Uterus (tissue), 4 donors: ENCODE results near the gene SLC13A3. TPM values are rescaled to one million over a fixed set of nuclear protein-coding genes. Genes with fewer than 3 reads are reported as not detected.

Experiments
- DNase-seq, 2 donors: peaks; one replicate each; pipeline ENCODE4 v3.0.0-alpha.2; 2019 to 2020
- H3K27ac ChIP-seq, 2 donors: fragments of 200-600 bp; sonication (generic); 1 replicate in 1 of 2; 2 replicates in 1 of 2; pipeline ENCODE4 v1.5.1; 2016 to 2018
- H3K27me3 ChIP-seq, 2 donors: fragments of 200-600 bp; sonication (generic); one replicate each; pipeline ENCODE4 v1.5.1; 2018 to 2019; ENCODE audit warnings: control low read depth in 1 of 2
- H3K36me3 ChIP-seq, 2 donors: fragments of 200-600 bp; sonication (generic); one replicate each; pipeline ENCODE4 v1.5.1; 2019; ENCODE audit warnings: control low read depth in 1 of 2
- H3K4me1 ChIP-seq, 2 donors: fragments of 200-600 bp; sonication (generic); one replicate each; pipeline ENCODE4 v1.5.1; 2018 to 2019; ENCODE audit warnings: control low read depth in 1 of 2
- H3K4me3 ChIP-seq, 2 donors: fragments of 200-600 bp; sonication (generic); 1 replicate in 1 of 2; 2 replicates in 1 of 2; pipeline ENCODE4 v1.5.1; 2018 to 2019; ENCODE audit warnings: mild to moderate bottlenecking in 1 of 2
- H3K9me3 ChIP-seq, 2 donors: fragments of 200-600 bp; sonication (generic); one replicate each; pipeline ENCODE4 v1.5.1; 2019; ENCODE audit warnings: control low read depth in 1 of 2
- CTCF ChIP-seq, 4 experiments: fragments of 200-600 bp in 2 of 4; fragments of 450-650 bp in 2 of 4; sonication (generic) in 2 of 4; IDR thresholded peaks; one replicate each; pipeline ENCODE4 v1.5.1; 2016 to 2019; ENCODE audit warnings: antibody characterized with exemption in 4 of 4, mild to moderate bottlenecking in 2 of 4, moderate library complexity in 1 of 4
- POLR2A ChIP-seq, 2 donors: fragments of 450-650 bp; IDR thresholded peaks; one replicate each; pipeline ENCODE4 v1.6.1; 2016; ENCODE audit warnings: antibody characterized with exemption in 2 of 2, mild to moderate bottlenecking in 1 of 2, moderate library complexity in 1 of 2
- intact Hi-C: fragments of 100-400 bp; cut with DNase I; formaldehyde crosslinking; loops from one replicate; pipeline ENCODE4 v1.15.1; 2023; ENCODE audit warnings: low total_unique reads
- total RNA-seq, 4 donors: library from RNA; depleted of rRNA in 3 of 4; stranded (reverse); fragments of >200 nt in 3 of 4; gene quantifications; one replicate each; pipeline versions ENCODE4 v1.1.0 to v1.2.4, GENCODE V29; 2014 to 2023
- donor health status: DM: yes; HTN: yes; CAD: no.

The SLC13A3 gene
- total RNA-seq, 4 donors from 2014 or later: under 0.01 to 4.2 (median 4.2) TPM; not detected in 1

GRCh38 chr20:46696791-46697279, 45.6 kb upstream of the SLC13A3 start:
- DNase-seq: no peak

GRCh38 chr20:46695892-46696291, 44.6 kb upstream of the SLC13A3 start:
- no peak for DNase-seq
- Histone ChIP-seq H3K36me3 (no peaks in the 10 kb centered on the region), H3K27ac (no peak overlapping the region), H3K9me3 (no peaks in the 10 kb centered on the region), H3K4me1 (no peaks in the 10 kb centered on the region), H3K4me3 (no peak overlapping the region), H3K27me3 (no peaks in the 10 kb centered on the region)
- TF ChIP-seq POLR2A (IDR thresholded peaks at IDR 0.05): no peak
- no peak for TF ChIP-seq CTCF (IDR thresholded peaks at IDR 0.05)
- intact Hi-C loops: no loop called here

More at GRCh38 chr20:46696791-46697279, 45.6 kb upstream of the SLC13A3 start:
- Histone ChIP-seq H3K27me3 (no peaks in the 10 kb centered on the region), H3K4me3 (no peak overlapping the region), H3K36me3 (no peaks in the 10 kb centered on the region), H3K9me3 (no peaks in the 10 kb centered on the region), H3K4me1 (no peaks in the 10 kb centered on the region), H3K27ac (no peak overlapping the region)
- TF ChIP-seq POLR2A (IDR thresholded peaks at IDR 0.05): no peak
- intact Hi-C loops: no loop called here

- Histone ChIP-seq H3K4me1 (peaks cover 0 to 4% of the 10 kb centered on the region in 2 donors), H3K27me3 (no peaks in the 10 kb centered on the region), H3K36me3 (no peaks in the 10 kb centered on the region), H3K4me3 (no peak overlapping the region), H3K9me3 (no peaks in the 10 kb centered on the region), H3K27ac (no peak overlapping the region)
- intact Hi-C loops: no loop called here
- DNase-seq: no peak
- TF ChIP-seq CTCF (IDR thresholded peaks at IDR 0.05) (no peak), POLR2A (IDR thresholded peaks at IDR 0.05) (no peak)
Observed at GRCh38 chr20:46694484-46694883, 43.2 kb upstream of the SLC13A3 start.

GRCh38 chr20:46691196-46691595, 39.9 kb upstream of the SLC13A3 start:
- peaks cover 0 to 4% of the 10 kb centered on the region in 2 donors for H3K4me1 ChIP-seq
- TF ChIP-seq POLR2A (IDR thresholded peaks at IDR 0.05) (no peak), CTCF (IDR thresholded peaks at IDR 0.05) (no peak)
- intact Hi-C loops: no loop called here
- H3K4me3 ChIP-seq: no peak overlapping the region
- H3K36me3 ChIP-seq: no peaks in the 10 kb centered on the region
- no peaks in the 10 kb centered on the region for H3K27me3 ChIP-seq
- H3K27ac ChIP-seq: no peak overlapping the region
- DNase-seq: no peak
- no peaks in the 10 kb centered on the region for H3K9me3 ChIP-seq

GRCh38 chr20:46690219-46691106, 39.2 kb upstream of the SLC13A3 start:
- Histone ChIP-seq H3K4me3 (peak overlapping the region; percentile 43 to 89), H3K27me3 (no peaks in the 10 kb centered on the region), H3K27ac (peak overlapping the region; percentile 96 to 98), H3K36me3 (no peaks in the 10 kb centered on the region), H3K9me3 (no peaks in the 10 kb centered on the region), H3K4me1 (peaks cover 0 to 4% of the 10 kb centered on the region in 2 donors)
- intact Hi-C loops: no loop called here
- no peak for DNase-seq
- TF ChIP-seq POLR2A (IDR thresholded peaks at IDR 0.05) (no peak), CTCF (IDR thresholded peaks at IDR 0.05) (no peak)
